Measurements from ENCODE around the gene SLC36A4. TPM values are rescaled to one million over a fixed set of nuclear protein-coding genes. Genes with fewer than 3 reads are reported as not detected.

Gene SLC36A4
- total RNA-seq (2022; extraction: Qiagen RNA extraction; ENCODE audit: low read depth), result 8.5 to 19.2 TPM (median 18.8 TPM) in 5 replicates

DNA sequence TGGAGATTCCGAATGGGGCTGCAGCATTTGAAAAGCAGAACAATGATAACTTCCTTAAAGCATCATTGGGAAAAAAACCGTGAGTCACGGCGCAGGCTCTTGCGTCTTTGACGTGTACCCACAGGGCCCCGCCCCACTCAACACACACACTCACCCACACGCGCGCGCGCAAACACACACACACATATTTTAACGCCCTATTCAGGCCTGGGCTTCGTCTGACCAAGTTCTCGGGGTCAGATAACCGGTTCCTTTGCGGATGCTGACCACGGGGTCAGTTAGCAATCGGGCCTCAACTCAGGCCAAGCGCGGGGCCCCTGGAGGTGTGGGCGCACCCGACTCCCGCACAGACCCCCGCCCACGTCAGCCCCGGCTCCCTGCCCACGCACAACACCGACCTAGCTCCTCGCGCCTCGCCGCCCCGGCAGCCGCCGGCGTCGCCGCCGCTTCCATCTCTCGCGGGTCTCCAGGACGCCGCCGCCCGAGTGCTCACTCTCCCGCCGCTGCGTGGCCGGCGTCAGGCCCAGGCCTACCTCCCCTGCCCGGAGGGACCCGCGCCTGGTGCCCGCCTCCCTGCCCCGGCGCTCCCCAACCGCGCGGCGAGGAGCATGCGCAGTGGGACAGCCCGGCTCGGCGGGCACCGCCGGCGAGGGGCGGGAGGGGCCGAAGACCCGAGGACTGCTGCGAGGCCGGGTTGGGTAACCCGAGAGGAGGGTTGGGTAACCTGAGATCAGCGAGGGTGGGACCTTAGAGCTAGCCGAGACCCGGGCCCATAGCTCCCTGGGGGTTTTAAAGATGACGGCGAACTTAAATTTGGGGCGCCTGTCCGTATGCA, at the start of gene SLC36A4:
TSS of gene SLC36A4 (minus strand) at position 612 of the 835 bp plus-strand sequence. CDS start at position 453, 159 bp downstream.

Other genes starting within 250 kb of the SLC36A4 start
- gene MTNR1B, start 228.3 kb downstream of the SLC36A4 start, total RNA-seq (2022; extraction: Qiagen RNA extraction; ENCODE audit: low read depth), result not detected in 5 replicates
- gene DEUP1, start 132.8 kb upstream of the SLC36A4 start, total RNA-seq (2022; extraction: Qiagen RNA extraction; ENCODE audit: low read depth), result not detected in 5 replicates

Measured in A549 treated with RU486 at 1 μM for 4 hours (cell line).